Lower leg skin (tissue), 4 donors: ENCODE measurements around the gene SHKBP1. TPM values are rescaled to one million over a fixed set of nuclear protein-coding genes. Genes with fewer than 3 reads are reported as not detected.
"Not testable (repeated sequence)": the region's sequence is repeated elsewhere in the genome, so short reads cannot be mapped to it uniquely, and the experiment has no call there.

Experiments used
- DNase-seq, 2 donors: peaks; one replicate each; pipeline ENCODE4 v3.0.0-alpha.2; 2019; ENCODE audit warnings: low spot score in 2 of 2
- H3K4me3 ChIP-seq: fragments of 200-600 bp; sonication (generic); 2 replicates; pipeline ENCODE4 v1.5.1; 2017; ENCODE audit warnings: mild to moderate bottlenecking, low read depth; ENCODE audit not compliant: poor library complexity, severe bottlenecking
- POLR2A ChIP-seq, 2 donors: fragments of 450-650 bp; IDR thresholded peaks; one replicate each; pipeline ENCODE4 v1.6.1; 2016 to 2017; ENCODE audit warnings: antibody characterized with exemption in 2 of 2, mild to moderate bottlenecking in 1 of 2, moderate library complexity in 1 of 2
- WGBS, 2 donors: methylation state at CpG; one replicate each; pipeline ENCODE4 v1.1.5; 2018; 5-methylcytosine and 5-hydroxymethylcytosine counted together
- intact Hi-C: fragments of 100-400 bp; cut with DNase I; formaldehyde crosslinking; loops from one replicate; pipeline ENCODE4 v1.15.0; 2023; ENCODE audit warnings: low total_unique reads
- total RNA-seq, 4 donors: library from RNA; depleted of rRNA; stranded (reverse); fragments of >200 nt; gene quantifications; one replicate each; pipeline ENCODE4 v1.1.0, GENCODE V29; 2016
- TF ChIP-seq, protein P1 (sequence below), 3 donors: fragments of 450-650 bp; IDR thresholded peaks; one replicate each; pipeline ENCODE4 v1.5.1; 2016; ENCODE audit warnings: antibody characterized with exemption in 3 of 3, mild to moderate bottlenecking in 3 of 3, moderate library complexity in 2 of 3

SHKBP1 gene
- total RNA-seq, 4 donors from 2014 or later = 39.6 to 53.4 (median 43.0) TPM

DNA sequence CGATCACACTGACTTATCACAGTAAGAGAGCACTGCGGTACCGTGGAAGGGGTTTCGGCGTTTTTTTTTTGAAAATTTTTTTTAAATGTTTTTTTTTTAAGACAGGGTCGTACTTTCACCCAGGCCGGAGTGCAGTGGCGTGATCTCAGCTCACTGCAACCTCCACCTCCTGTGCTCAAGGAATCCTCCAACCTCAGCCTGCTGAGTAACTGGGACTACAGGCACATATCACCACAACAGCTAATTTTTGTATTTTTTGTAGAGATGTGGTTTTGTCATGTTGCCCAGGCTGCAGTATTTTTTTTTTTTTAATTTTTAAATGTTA, 43.5 kb downstream of the SHKBP1 start:
- no peak for DNase-seq
- intact Hi-C loops = no loop called here

DNA sequence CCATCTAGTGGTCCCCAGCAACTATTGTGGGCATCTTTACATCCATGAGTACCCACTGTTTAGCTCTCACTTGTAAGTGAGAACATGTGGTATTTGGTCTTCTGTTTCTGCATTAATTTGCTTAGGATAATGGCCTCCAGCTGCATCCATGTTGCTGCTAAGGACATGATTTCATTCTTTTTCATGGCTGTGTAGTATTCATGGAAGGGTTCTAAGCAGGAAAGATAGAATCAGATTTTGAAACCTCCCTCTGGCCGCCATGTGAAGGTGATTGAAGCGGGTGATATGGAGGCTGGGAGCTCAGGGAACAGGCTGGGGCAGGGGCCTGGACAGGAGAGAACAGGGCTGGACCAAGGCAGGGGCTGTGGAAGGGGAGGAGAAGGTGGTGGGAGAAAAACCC, 44.6 kb downstream of the SHKBP1 start:
- intact Hi-C loops = no loop called here
- no peak for DNase-seq
- TF ChIP-seq, protein P1, sequence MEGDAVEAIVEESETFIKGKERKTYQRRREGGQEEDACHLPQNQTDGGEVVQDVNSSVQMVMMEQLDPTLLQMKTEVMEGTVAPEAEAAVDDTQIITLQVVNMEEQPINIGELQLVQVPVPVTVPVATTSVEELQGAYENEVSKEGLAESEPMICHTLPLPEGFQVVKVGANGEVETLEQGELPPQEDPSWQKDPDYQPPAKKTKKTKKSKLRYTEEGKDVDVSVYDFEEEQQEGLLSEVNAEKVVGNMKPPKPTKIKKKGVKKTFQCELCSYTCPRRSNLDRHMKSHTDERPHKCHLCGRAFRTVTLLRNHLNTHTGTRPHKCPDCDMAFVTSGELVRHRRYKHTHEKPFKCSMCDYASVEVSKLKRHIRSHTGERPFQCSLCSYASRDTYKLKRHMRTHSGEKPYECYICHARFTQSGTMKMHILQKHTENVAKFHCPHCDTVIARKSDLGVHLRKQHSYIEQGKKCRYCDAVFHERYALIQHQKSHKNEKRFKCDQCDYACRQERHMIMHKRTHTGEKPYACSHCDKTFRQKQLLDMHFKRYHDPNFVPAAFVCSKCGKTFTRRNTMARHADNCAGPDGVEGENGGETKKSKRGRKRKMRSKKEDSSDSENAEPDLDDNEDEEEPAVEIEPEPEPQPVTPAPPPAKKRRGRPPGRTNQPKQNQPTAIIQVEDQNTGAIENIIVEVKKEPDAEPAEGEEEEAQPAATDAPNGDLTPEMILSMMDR (IDR thresholded peaks at IDR 0.05) = no peak
- no peak for TF ChIP-seq POLR2A (IDR thresholded peaks at IDR 0.05)
- 75 to 92% methylated on average over 2 of the region's 2 CpGs for WGBS, 2 donors
- H3K4me3 ChIP-seq = no peak overlapping the region

More for the DNA sequence above, 43.5 kb downstream of the SHKBP1 start:
- WGBS, 2 donors = 93 to 97% methylated on average over 8 of the region's 8 CpGs
- TF ChIP-seq, protein P1 (IDR thresholded peaks at IDR 0.05) = no peak
- TF ChIP-seq POLR2A (IDR thresholded peaks at IDR 0.05) = no peak
- H3K4me3 ChIP-seq = no peak overlapping the region

DNA sequence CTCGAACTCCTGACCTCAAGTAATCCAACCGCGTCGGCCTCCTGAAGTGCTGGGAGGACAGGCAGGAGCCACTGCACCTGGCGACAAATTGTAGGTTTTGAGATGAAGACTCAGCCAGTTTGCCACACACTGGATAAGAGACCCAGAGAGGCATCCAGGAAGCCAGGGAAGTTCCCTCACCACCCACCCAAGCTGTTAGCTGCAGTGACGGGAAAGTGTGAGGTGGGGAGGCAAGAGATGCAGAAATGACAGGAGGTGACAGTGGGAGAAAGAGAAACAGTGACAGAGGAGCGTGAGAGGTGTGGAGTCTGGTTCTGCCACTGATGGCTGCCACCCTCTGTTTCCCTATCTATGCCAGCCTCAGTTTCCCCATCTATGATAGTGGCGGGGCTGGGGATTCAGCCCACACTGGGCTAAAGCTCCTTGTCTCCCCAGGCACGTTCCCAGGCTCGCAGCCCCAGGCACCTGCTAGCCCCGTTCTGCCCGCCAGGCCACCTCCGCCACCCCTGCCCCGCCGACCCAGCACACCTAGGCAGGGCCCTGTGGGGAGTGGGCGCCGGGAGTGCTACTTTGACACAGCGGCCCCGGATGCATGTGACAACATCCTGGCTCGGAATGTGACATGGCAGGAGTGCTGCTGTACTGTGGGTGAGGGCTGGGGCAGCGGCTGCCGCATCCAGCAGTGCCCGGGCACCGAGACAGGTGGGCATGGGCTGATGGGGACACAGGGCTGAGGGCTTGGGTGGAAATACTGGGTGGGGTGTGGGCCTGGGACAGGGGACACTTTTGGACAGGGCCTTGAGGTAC, 45.5 kb downstream of the SHKBP1 start:
- 94% methylated on average over 21 to 24 of the region's 24 CpGs for WGBS, 2 donors
- DNase-seq = peak in 1 of 2 donors; percentile 83
- H3K4me3 ChIP-seq = no peak overlapping the region
- TF ChIP-seq, protein P1 (IDR thresholded peaks at IDR 0.05) = no peak
- TF ChIP-seq POLR2A (IDR thresholded peaks at IDR 0.05) = no peak
- intact Hi-C loops = no loop called here

GRCh38 chr19:40622773-40623075, 46.1 kb downstream of the SHKBP1 start:
- DNase-seq = peak in 1 of 2 donors; percentile 82
- no peak overlapping the region for H3K4me3 ChIP-seq
- TF ChIP-seq POLR2A (IDR thresholded peaks at IDR 0.05) = no peak
- TF ChIP-seq, protein P1 (IDR thresholded peaks at IDR 0.05) = no peak
- WGBS, 2 donors = 90 to 94% methylated on average over 7 of the region's 7 CpGs
- intact Hi-C loops = no loop called here

- intact Hi-C loops = no loop called here
- no peak for DNase-seq
- TF ChIP-seq, protein P1 (IDR thresholded peaks at IDR 0.05) = no peak
- no peak for TF ChIP-seq POLR2A (IDR thresholded peaks at IDR 0.05)
- H3K4me3 ChIP-seq = no peak overlapping the region
- 51 to 64% methylated on average over 40 to 41 of the region's 41 CpGs for WGBS, 2 donors
These were observed 47.0 kb downstream of the SHKBP1 start for GRCh38 chr19:40623403-40624251.

- WGBS, 2 donors = 84 to 88% methylated on average over 14 of the region's 14 CpGs
- intact Hi-C loops, H3K4me3 ChIP-seq, DNase-seq: not testable (repeated sequence)
These were observed 47.9 kb downstream of the SHKBP1 start for GRCh38 chr19:40624369-40625153.
